Activated naive CD8-positive, alpha-beta T cell treated with anti-CD3 and anti-CD28 coated beads, Interleukin-2, amount 50 U/mL, for 16 hours (primary cell): ENCODE measurements around the gene KRTAP10-9.
"Not testable (repeated sequence)": the region's sequence is repeated elsewhere in the genome, so short reads cannot be mapped to it uniquely, and the experiment has no call there.

Source experiments
- DNase-seq: peaks from one replicate; pipeline ENCODE4 v3.0.0-alpha.2; 2020; ENCODE audit warnings: low read depth, low spot score

Gene KRTAP10-9

GRCh38 chr21:44626673-44627143 is at the start of gene KRTAP10-9:
Gene KRTAP10-9 (plus strand): TSS chr21:44627093. CDS start chr21:44627172, 79 bp downstream.
- DNase-seq = no peak

- no peak for DNase-seq
These were observed 48.4 kb upstream of the KRTAP10-9 start for GRCh38 chr21:44578371-44579055.

GRCh38 chr21:44579056-44579832 is 47.6 kb upstream of the KRTAP10-9 start:
- no peak for DNase-seq

- no peak for DNase-seq
These were observed 47.1 kb upstream of the KRTAP10-9 start for GRCh38 chr21:44579833-44580144.

- DNase-seq = not testable (repeated sequence)
These were observed 46.6 kb upstream of the KRTAP10-9 start, which contains the start of gene KRTAP10-5 for GRCh38 chr21:44580231-44580821. Gene KRTAP10-5 (minus strand): TSS chr21:44580604. CDS start chr21:44580578, 26 bp downstream.

- no peak for DNase-seq
These were observed 45.7 kb upstream of the KRTAP10-9 start for GRCh38 chr21:44581158-44581557.

- no peak for DNase-seq
These were observed 44.8 kb upstream of the KRTAP10-9 start for GRCh38 chr21:44582055-44582454.

- DNase-seq = no peak
These were observed 43.6 kb upstream of the KRTAP10-9 start for GRCh38 chr21:44583089-44583799.

- DNase-seq = no peak
These were observed 43.1 kb upstream of the KRTAP10-9 start for GRCh38 chr21:44583800-44584147.

- no peak for DNase-seq
These were observed 41.0 kb upstream of the KRTAP10-9 start for GRCh38 chr21:44585892-44586291.

- no peak for DNase-seq
These were observed 37.8 kb upstream of the KRTAP10-9 start for GRCh38 chr21:44589094-44589493.

- DNase-seq = no peak
These were observed 37.1 kb upstream of the KRTAP10-9 start for GRCh38 chr21:44589586-44590305.

GRCh38 chr21:44590311-44590721 is 36.6 kb upstream of the KRTAP10-9 start:
- no peak for DNase-seq

GRCh38 chr21:44590897-44591800 is 35.7 kb upstream of the KRTAP10-9 start:
- not testable (repeated sequence) for DNase-seq

GRCh38 chr21:44591801-44592130 is 35.1 kb upstream of the KRTAP10-9 start:
- DNase-seq = not testable (repeated sequence)

- DNase-seq = no peak
These were observed 34.2 kb upstream of the KRTAP10-9 start, which contains the start of gene KRTAP10-6 for GRCh38 chr21:44592446-44593311. Gene KRTAP10-6 (minus strand): TSS chr21:44592505. CDS start chr21:44592484, 21 bp downstream.

GRCh38 chr21:44593598-44594405 is 33.1 kb upstream of the KRTAP10-9 start:
- DNase-seq = no peak

- no peak for DNase-seq
These were observed 32.4 kb upstream of the KRTAP10-9 start for GRCh38 chr21:44594406-44594916.
